ENCODE measurements around the gene SLC43A1.

- TF ChIP-seq CTCF (IDR thresholded peaks at IDR 0.05), result no peak
- no peak for TF ChIP-seq POLR2A (IDR thresholded peaks at IDR 0.05)
Observed at GRCh38 chr11:57541169-57541568, 25.7 kb upstream of the SLC43A1 start.
